Kidney capillary endothelial cell (primary cell): ENCODE data around the gene PLP2.

Source experiments
- DNase-seq: peaks from one replicate; pipeline ENCODE4 v3.0.0-alpha.2; 2018; ENCODE audit warnings: low spot score

PLP2 gene

GRCh38 chrX:49209434-49210251 lies 37.9 kb downstream of the PLP2 start:
- no peak for DNase-seq

- no peak for DNase-seq
Measured at GRCh38 chrX:49210406-49210805, 38.7 kb downstream of the PLP2 start.

GRCh38 chrX:49211074-49211473 lies 39.4 kb downstream of the PLP2 start:
- no peak for DNase-seq

GRCh38 chrX:49212209-49212608 lies 40.5 kb downstream of the PLP2 start:
- no peak for DNase-seq

GRCh38 chrX:49212861-49213260 lies 41.2 kb downstream of the PLP2 start:
- no peak for DNase-seq

- DNase-seq: no peak
Measured at GRCh38 chrX:49214416-49214815, 42.7 kb downstream of the PLP2 start.

GRCh38 chrX:49214996-49215526 lies 43.4 kb downstream of the PLP2 start:
- DNase-seq: no peak

GRCh38 chrX:49220100-49220499 lies 48.4 kb downstream of the PLP2 start:
- DNase-seq: no peak

- no peak for DNase-seq
Measured at GRCh38 chrX:49221868-49222267, 50.2 kb downstream of the PLP2 start.
